VCaP (cell line): ENCODE data around the gene HMCN1.

Experiments
- H3K27ac ChIP-seq: fragments of 450-650 bp; 2 replicates; pipeline ENCODE4 v1.5.1; 2017
- TF ChIP-seq, protein P1 (sequence below): fragments of 450-650 bp; conservative IDR thresholded peaks from 2 replicates; pipeline ENCODE4 v1.5.1; 2017; ENCODE audit warnings: mild to moderate bottlenecking, moderate library complexity

Gene HMCN1

GRCh38 chr1:186055846-186056245, 321.7 kb downstream of the HMCN1 start:
- TF ChIP-seq, protein P1, sequence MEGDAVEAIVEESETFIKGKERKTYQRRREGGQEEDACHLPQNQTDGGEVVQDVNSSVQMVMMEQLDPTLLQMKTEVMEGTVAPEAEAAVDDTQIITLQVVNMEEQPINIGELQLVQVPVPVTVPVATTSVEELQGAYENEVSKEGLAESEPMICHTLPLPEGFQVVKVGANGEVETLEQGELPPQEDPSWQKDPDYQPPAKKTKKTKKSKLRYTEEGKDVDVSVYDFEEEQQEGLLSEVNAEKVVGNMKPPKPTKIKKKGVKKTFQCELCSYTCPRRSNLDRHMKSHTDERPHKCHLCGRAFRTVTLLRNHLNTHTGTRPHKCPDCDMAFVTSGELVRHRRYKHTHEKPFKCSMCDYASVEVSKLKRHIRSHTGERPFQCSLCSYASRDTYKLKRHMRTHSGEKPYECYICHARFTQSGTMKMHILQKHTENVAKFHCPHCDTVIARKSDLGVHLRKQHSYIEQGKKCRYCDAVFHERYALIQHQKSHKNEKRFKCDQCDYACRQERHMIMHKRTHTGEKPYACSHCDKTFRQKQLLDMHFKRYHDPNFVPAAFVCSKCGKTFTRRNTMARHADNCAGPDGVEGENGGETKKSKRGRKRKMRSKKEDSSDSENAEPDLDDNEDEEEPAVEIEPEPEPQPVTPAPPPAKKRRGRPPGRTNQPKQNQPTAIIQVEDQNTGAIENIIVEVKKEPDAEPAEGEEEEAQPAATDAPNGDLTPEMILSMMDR: no peak
- H3K27ac ChIP-seq: no peak overlapping the region

DNA sequence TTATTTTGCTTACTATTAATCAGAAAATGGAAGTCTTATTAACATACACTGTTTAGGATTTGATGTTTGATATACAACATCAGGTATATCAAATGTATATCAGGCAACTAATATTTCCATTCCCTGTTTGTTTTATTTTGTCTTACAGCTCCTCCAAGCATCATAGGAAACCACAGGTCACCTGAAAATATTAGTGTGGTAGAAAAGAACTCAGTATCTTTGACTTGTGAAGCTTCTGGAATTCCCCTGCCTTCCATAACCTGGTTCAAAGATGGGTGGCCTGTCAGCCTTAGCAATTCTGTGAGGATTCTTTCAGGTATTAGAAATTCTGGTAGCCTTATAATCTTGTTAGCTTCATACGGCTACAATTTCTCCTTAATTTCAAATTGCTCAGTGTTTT, 322.9 kb downstream of the HMCN1 start:
- no peak overlapping the region for H3K27ac ChIP-seq
- TF ChIP-seq, protein P1: no peak

DNA sequence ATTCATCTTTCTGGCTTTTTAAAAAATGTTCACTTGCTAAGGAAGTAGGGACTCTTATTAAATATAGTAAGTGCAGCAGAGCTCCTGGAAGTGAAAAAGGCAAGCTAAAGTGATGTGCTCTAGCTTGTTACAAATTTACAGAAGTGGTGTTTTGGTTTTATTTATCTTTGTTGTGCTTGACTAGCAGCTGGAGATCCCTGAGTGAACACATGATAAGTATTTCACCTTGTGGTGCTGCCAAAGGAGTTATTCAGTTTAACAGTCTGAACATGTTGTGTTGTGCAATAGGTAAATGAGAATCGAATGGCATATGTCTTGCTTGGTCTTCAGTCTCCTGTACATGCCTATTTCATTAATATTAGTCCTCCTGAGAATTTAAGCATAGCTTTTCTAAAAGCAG, 325.1 kb downstream of the HMCN1 start:
- TF ChIP-seq, protein P1: no peak
- H3K27ac ChIP-seq: no peak overlapping the region

- TF ChIP-seq, protein P1: no peak
- no peak overlapping the region for H3K27ac ChIP-seq
Measured at GRCh38 chr1:186059752-186060151, 325.6 kb downstream of the HMCN1 start.

- TF ChIP-seq, protein P1: no peak
- no peak overlapping the region for H3K27ac ChIP-seq
Measured at GRCh38 chr1:186060226-186060625, 326.0 kb downstream of the HMCN1 start.

- no peak overlapping the region for H3K27ac ChIP-seq
- TF ChIP-seq, protein P1: no peak
Measured at GRCh38 chr1:186063091-186063657, 329.0 kb downstream of the HMCN1 start.

DNA sequence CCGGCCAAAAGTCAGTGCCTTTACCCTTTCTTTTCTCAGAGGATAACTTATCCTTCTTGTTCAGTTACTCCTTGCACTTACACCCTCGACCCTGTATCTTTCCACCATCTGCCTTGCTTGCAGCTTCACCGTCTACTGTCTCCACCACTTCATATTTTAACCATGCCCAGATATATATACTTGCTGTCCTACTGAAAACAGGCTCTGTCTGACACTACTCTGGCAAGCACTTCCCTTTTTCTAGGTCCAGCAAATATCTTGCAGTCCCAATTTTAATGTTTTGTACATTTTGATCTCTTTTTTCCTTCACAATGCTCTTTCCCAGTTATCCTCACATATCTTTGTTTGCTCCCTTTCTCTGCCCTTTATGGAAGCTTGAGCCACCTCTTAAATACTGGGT, 332.2 kb downstream of the HMCN1 start:
- TF ChIP-seq, protein P1: no peak
- H3K27ac ChIP-seq: no peak overlapping the region

GRCh38 chr1:186073697-186074096, 339.5 kb downstream of the HMCN1 start:
- no peak overlapping the region for H3K27ac ChIP-seq
- TF ChIP-seq, protein P1: no peak
